Chondrocyte (in vitro differentiated cells): ENCODE results near the gene HLA-DRB1. TPM values are rescaled to one million over a fixed set of nuclear protein-coding genes. Genes with fewer than 3 reads are reported as not detected.
"Not testable (repeated sequence)": the region's sequence is repeated elsewhere in the genome, so short reads cannot be mapped to it uniquely, and the experiment has no call there.

ENCODE experiments used
- DNase-seq: peaks from one replicate; pipeline ENCODE4 v3.0.0; 2021; ENCODE audit warnings: mixed read lengths, low spot score
- H3K27ac Mint-ChIP-seq: one replicate; pipeline ENCODE4 v1.8.0; 2021; ENCODE audit warnings: mild to moderate bottlenecking, moderate library complexity, mixed read lengths; ENCODE audit not compliant: unreplicated experiment
- H3K27me3 Mint-ChIP-seq: 2 replicates; pipeline ENCODE4 v1.8.0; 2021; ENCODE audit warnings: low read depth, mixed read lengths
- H3K36me3 Mint-ChIP-seq: 2 replicates; pipeline ENCODE4 v1.8.0; 2021; ENCODE audit warnings: low read depth, mixed read lengths
- H3K4me1 Mint-ChIP-seq: 2 replicates; pipeline ENCODE4 v1.8.0; 2021; ENCODE audit warnings: low read depth, mild to moderate bottlenecking, mixed read lengths
- H3K4me3 Mint-ChIP-seq: one replicate; pipeline ENCODE4 v1.8.0; 2021; ENCODE audit warnings: mild to moderate bottlenecking, moderate library complexity, mixed read lengths; ENCODE audit not compliant: unreplicated experiment
- H3K9me3 Mint-ChIP-seq: 2 replicates; pipeline ENCODE4 v1.8.0; 2021; ENCODE audit warnings: low read depth, mixed read lengths
- total RNA-seq: library from RNA; stranded (reverse); gene quantifications from 3 replicates; pipeline ENCODE4 v1.2.1, GENCODE V29; 2021
- TF ChIP-seq, protein P1 (sequence below): fragments of 200-600 bp; sonication (generic); IDR thresholded peaks from 2 replicates; pipeline ENCODE4 v1.5.0; 2021; ENCODE audit warnings: antibody characterized with exemption, mild to moderate bottlenecking, moderate library complexity

Gene HLA-DRB1
- total RNA-seq, 1 donor from 2014 or later: not detected

DNA sequence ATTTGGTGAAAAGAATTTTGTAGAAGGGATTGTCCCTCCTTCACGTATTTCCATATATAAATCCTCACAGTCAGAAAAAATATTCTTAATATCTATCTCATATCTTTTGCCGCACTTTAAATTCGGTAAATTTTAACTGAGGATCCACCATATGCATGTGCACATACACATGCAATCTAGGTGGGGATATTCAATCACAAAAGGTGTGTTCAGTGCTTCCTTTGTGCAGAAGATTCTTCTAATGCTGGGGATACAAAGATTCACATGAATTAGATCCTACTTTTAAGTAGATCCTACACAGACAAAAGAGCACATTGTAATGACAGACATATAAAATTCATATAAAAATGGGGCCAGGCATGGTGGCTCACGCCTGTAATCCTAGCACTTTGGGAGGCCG lies 13.6 kb upstream of the HLA-DRB1 start:
- no peak overlapping the region for H3K4me3 Mint-ChIP-seq
- H3K9me3 Mint-ChIP-seq: peaks cover 10% of the 10 kb centered on the region
- no peaks in the 10 kb centered on the region for H3K4me1 Mint-ChIP-seq
- no peaks in the 10 kb centered on the region for H3K36me3 Mint-ChIP-seq
- no peak for DNase-seq
- no peak overlapping the region for H3K27ac Mint-ChIP-seq
- peaks cover 8% of the 10 kb centered on the region for H3K27me3 Mint-ChIP-seq
- TF ChIP-seq, protein P1, sequence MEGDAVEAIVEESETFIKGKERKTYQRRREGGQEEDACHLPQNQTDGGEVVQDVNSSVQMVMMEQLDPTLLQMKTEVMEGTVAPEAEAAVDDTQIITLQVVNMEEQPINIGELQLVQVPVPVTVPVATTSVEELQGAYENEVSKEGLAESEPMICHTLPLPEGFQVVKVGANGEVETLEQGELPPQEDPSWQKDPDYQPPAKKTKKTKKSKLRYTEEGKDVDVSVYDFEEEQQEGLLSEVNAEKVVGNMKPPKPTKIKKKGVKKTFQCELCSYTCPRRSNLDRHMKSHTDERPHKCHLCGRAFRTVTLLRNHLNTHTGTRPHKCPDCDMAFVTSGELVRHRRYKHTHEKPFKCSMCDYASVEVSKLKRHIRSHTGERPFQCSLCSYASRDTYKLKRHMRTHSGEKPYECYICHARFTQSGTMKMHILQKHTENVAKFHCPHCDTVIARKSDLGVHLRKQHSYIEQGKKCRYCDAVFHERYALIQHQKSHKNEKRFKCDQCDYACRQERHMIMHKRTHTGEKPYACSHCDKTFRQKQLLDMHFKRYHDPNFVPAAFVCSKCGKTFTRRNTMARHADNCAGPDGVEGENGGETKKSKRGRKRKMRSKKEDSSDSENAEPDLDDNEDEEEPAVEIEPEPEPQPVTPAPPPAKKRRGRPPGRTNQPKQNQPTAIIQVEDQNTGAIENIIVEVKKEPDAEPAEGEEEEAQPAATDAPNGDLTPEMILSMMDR: no peak

DNA sequence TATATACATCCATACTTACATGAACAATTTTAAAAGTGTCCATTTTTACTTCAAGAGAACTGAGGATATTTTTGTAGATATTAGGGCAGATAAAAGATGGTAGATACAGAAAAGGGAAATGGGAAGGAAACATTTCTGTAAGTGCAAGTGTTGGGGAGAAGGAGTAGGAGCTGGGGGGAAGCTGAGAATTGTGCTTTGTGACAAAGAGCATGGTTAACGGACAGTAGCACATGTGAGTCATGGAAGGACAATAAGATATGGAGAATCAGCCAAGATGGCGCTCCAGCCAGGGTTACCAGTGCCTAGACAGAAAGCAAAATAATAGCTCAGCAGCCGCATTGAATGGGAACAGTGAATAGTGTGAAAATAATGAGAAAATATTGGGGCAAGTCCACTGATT lies 12.7 kb upstream of the HLA-DRB1 start:
- peaks cover 5% of the 10 kb centered on the region for H3K27me3 Mint-ChIP-seq
- TF ChIP-seq, protein P1: no peak
- no peak overlapping the region for H3K27ac Mint-ChIP-seq
- H3K9me3 Mint-ChIP-seq: peaks cover 10% of the 10 kb centered on the region
- no peak for DNase-seq
- H3K36me3 Mint-ChIP-seq: no peaks in the 10 kb centered on the region
- H3K4me3 Mint-ChIP-seq: no peak overlapping the region
- no peaks in the 10 kb centered on the region for H3K4me1 Mint-ChIP-seq

DNA sequence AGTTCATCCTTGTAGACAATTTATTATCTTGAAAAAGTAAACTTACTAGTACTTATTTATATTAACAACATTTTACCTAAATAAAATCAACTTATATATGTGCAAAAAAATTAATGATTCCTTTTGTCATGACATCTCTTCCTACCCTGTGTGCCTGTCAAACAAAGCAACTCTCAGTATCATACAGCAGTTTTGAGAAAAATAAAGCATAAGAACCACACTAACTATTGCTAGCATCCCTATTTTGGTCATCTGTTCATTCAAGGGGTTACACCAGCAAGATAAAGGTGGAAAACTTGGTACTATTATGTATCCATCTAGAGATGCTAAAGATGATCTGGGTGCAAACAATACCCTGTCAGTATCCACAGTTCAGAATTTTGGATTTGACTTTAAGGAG lies 7.4 kb upstream of the HLA-DRB1 start:
- TF ChIP-seq, protein P1: no peak
- DNase-seq: no peak
- Mint-ChIP-seq H3K9me3 (peaks cover 10% of the 10 kb centered on the region), H3K27me3 (peaks cover 2% of the 10 kb centered on the region), H3K27ac (no peak overlapping the region), H3K4me3 (no peak overlapping the region), H3K4me1 (no peaks in the 10 kb centered on the region), H3K36me3 (no peaks in the 10 kb centered on the region)

DNA sequence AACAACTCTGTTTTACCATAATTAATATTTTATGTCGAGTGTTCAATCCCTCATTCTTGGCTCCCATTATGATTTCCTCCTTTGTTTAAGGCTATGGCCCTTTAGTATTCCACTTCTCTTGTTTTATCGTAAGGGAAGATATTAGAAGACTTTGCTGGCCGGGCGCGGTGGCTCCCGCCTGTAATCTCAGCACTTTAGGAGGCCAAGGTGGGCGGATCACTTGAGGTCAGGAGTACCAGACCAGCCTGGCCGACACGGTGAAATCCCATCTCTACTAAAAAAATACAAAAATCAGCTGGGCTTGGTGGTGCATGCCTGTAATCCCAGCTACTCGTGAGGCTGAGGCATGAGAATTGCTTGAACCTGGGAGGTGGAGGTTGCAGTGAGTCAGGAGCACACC lies 1.1 kb upstream of the HLA-DRB1 start:
- not testable (repeated sequence) for H3K36me3 Mint-ChIP-seq, H3K4me1 Mint-ChIP-seq, H3K27ac Mint-ChIP-seq, DNase-seq, H3K4me3 Mint-ChIP-seq, H3K9me3 Mint-ChIP-seq
- peaks cover 26% of the 10 kb centered on the region for H3K27me3 Mint-ChIP-seq

DNA sequence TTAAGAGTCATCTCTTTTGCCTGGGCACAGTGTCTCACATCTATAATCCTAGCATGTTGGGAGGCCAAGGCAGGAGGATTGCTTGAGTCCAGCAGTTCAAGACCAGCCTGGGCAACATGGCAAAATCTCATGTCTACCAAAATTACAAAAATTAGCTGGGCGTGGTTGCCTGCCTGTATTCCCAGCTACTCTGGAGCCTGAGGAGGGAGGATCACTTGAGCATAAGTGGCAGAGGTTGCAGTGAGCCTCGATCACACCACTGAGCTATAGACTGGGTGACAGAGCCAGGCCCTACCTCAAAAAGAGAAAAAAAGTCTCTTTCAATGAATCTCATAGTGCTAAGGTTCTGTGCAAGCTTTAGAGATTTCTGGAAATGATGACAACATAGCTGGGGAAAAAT lies 1.5 kb downstream of the HLA-DRB1 start:
- no peak overlapping the region for H3K4me3 Mint-ChIP-seq
- no peaks in the 10 kb centered on the region for H3K9me3 Mint-ChIP-seq
- no peak for DNase-seq
- peaks cover 11% of the 10 kb centered on the region for H3K4me1 Mint-ChIP-seq
- H3K36me3 Mint-ChIP-seq: peaks cover 1% of the 10 kb centered on the region
- H3K27me3 Mint-ChIP-seq: peaks cover 47% of the 10 kb centered on the region
- TF ChIP-seq, protein P1: no peak
- no peak overlapping the region for H3K27ac Mint-ChIP-seq

DNA sequence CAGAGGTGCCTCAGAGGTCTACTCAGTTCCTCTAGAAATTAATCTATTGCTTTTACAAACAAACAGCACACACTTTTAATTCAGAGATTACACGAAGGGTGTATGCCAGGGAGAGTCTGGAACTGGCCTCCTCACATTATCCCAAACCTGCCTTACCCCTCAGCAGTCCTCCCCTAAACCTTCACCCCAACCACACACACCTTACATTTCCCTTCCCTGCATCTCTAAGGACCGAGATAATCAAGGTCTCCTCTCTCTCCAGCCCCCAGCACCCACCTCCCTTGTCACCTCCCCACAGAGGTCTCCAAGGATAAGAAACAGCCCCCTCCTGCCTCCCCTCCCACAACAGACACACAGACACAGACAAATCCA lies 6.1 kb downstream of the HLA-DRB1 start:
- DNase-seq: no peak
- TF ChIP-seq, protein P1: no peak
- H3K27me3 Mint-ChIP-seq: peaks cover 48% of the 10 kb centered on the region
- H3K4me1 Mint-ChIP-seq: peaks cover 11% of the 10 kb centered on the region
- H3K4me3 Mint-ChIP-seq: peak overlapping the region; percentile 60
- H3K9me3 Mint-ChIP-seq: no peaks in the 10 kb centered on the region
- H3K27ac Mint-ChIP-seq: no peak overlapping the region
- H3K36me3 Mint-ChIP-seq: peaks cover 1% of the 10 kb centered on the region
